GM12801 (cell line): ENCODE measurements around the gene C10orf90.

Experiments
- CTCF ChIP-seq: IDR thresholded peaks from one replicate; pipeline ENCODE4 v1.5.1; 2011; ENCODE audit warnings: control low read depth; ENCODE audit not compliant: insufficient read length; ENCODE audit errors: extremely low read depth

C10orf90 gene

GRCh38 chr10:126673565-126673964 is 3.1 kb upstream of the C10orf90 start:
- TF ChIP-seq CTCF, result no peak

- no peak for TF ChIP-seq CTCF
Observed at GRCh38 chr10:126671402-126671975, 996 bp upstream of the C10orf90 start.

- no peak for TF ChIP-seq CTCF
Observed at GRCh38 chr10:126670895-126671261, 385 bp upstream of the C10orf90 start.

GRCh38 chr10:126669168-126669567 is 1.3 kb downstream of the C10orf90 start:
- TF ChIP-seq CTCF, result no peak

GRCh38 chr10:126668505-126668904 is 2.0 kb downstream of the C10orf90 start:
- TF ChIP-seq CTCF, result no peak

- no peak for TF ChIP-seq CTCF
Observed at GRCh38 chr10:126667568-126667967, 2.9 kb downstream of the C10orf90 start.

- TF ChIP-seq CTCF, result no peak
Observed at GRCh38 chr10:126665207-126665606, 5.3 kb downstream of the C10orf90 start.
